ENCODE results near the gene ADGRD1. TPM values are rescaled to one million over a fixed set of nuclear protein-coding genes. Genes with fewer than 3 reads are reported as not detected.

The ADGRD1 gene
- total RNA-seq, 2 experiments from 2014 or later: 0.27 to 0.65 TPM

GRCh38 chr12:131188131-131189050 lies 234.7 kb downstream of the ADGRD1 start:
- Mint-ChIP-seq H3K27ac (no peak overlapping the region), H3K4me1 (ENCODE audit: low read depth) (no peaks in the 10 kb centered on the region), H3K9me3 (peaks cover 7% of the 10 kb centered on the region), H3K27me3 (peaks cover 4% of the 10 kb centered on the region), H3K4me3 (no peak overlapping the region), H3K36me3 (ENCODE audit: low read depth) (no peaks in the 10 kb centered on the region)
- ChIA-PET CTCF (no interaction called here), POLR2A (no interaction called here)
- TF ChIP-seq CTCF (IDR thresholded peaks at IDR 0.05): no peak
- intact Hi-C loops (cut with micrococcal nuclease): no loop called here
- ATAC-seq (no peak), DNase-seq (no peak)

- H3K9me3 Mint-ChIP-seq: peaks cover 7% of the 10 kb centered on the region
- ATAC-seq: no peak
- CTCF ChIA-PET: interaction anchor here (0.8 to 1.3 kb wide), 2 partner anchors 20 to 303 kb away, joined by 3 read pairs; no protein-coding TSS in a partner anchor
- H3K4me3 Mint-ChIP-seq: no peak overlapping the region
- no peak for DNase-seq
- no peak overlapping the region for H3K27ac Mint-ChIP-seq
- POLR2A ChIA-PET: no interaction called here
- peaks cover 6% of the 10 kb centered on the region for H3K27me3 Mint-ChIP-seq
- H3K4me1 Mint-ChIP-seq (ENCODE audit: low read depth): no peaks in the 10 kb centered on the region
- intact Hi-C loops (cut with micrococcal nuclease): no loop called here
- no peak for TF ChIP-seq CTCF (IDR thresholded peaks at IDR 0.05)
- no peaks in the 10 kb centered on the region for H3K36me3 Mint-ChIP-seq (ENCODE audit: low read depth)
Observed at GRCh38 chr12:131189781-131190180, 236.1 kb downstream of the ADGRD1 start.

GRCh38 chr12:131190965-131191364 lies 237.3 kb downstream of the ADGRD1 start:
- ATAC-seq (no peak), DNase-seq (no peak)
- no peaks in the 10 kb centered on the region for H3K4me1 Mint-ChIP-seq (ENCODE audit: low read depth)
- POLR2A ChIA-PET: no interaction called here
- H3K36me3 Mint-ChIP-seq (ENCODE audit: low read depth): no peaks in the 10 kb centered on the region
- H3K9me3 Mint-ChIP-seq: peaks cover 4% of the 10 kb centered on the region
- H3K4me3 Mint-ChIP-seq: no peak overlapping the region
- H3K27me3 Mint-ChIP-seq: peaks cover 6% of the 10 kb centered on the region
- no peak overlapping the region for H3K27ac Mint-ChIP-seq
- no peak for TF ChIP-seq CTCF (IDR thresholded peaks at IDR 0.05)
- intact Hi-C loops (cut with micrococcal nuclease): no loop called here
- CTCF ChIA-PET: interaction anchor here (1.3 kb wide), 1 partner anchor 18 kb away, joined by 3 read pairs; no protein-coding TSS in a partner anchor

Other genes with a start within 250 kb of the ADGRD1 start
- gene RIMBP2, start 237.6 kb upstream of the ADGRD1 start, total RNA-seq: not detected
- gene STX2, start 114.7 kb upstream of the ADGRD1 start, total RNA-seq: 10 to 100 TPM; 11.8 to 12.4 TPM
- 1,000 to 10,000 TPM; 2,177 to 2,247 TPM for gene RAN, start 81.8 kb upstream of the ADGRD1 start, total RNA-seq